Mesenchymal stem cell (in vitro differentiated cells and primary cell): ENCODE data around the gene CNOT2.

ENCODE experiments used
- DNase-seq: peaks from one replicate; pipeline ENCODE4 v3.0.0-alpha.2; 2013
- H2AFZ ChIP-seq: one replicate; pipeline ENCODE4 v1.6.1; 2013; ENCODE audit warnings: low read depth, mild to moderate bottlenecking, control low read depth, inconsistent platforms, low read length, moderate library complexity
- H2AK5ac ChIP-seq: 2 replicates; pipeline ENCODE4 v1.6.1; 2013; ENCODE audit warnings: low read length, moderate library complexity, mild to moderate bottlenecking, inconsistent platforms; ENCODE audit not compliant: severe bottlenecking
- H2BK120ac ChIP-seq: one replicate; pipeline ENCODE4 v1.6.1; 2013; ENCODE audit warnings: low read depth, mild to moderate bottlenecking, inconsistent platforms, low read length, moderate library complexity
- H2BK12ac ChIP-seq, 2 experiments: one replicate each; pipeline ENCODE4 v1.6.1; 2013; ENCODE audit warnings: inconsistent platforms in 2 of 2, low read length in 2 of 2, mild to moderate bottlenecking in 2 of 2, moderate library complexity in 2 of 2, control low read depth in 1 of 2
- H2BK15ac ChIP-seq: one replicate; pipeline ENCODE4 v1.6.1; 2013; ENCODE audit warnings: mild to moderate bottlenecking, low read depth, inconsistent platforms; ENCODE audit not compliant: poor library complexity, severe bottlenecking
- H2BK5ac ChIP-seq: 2 replicates; pipeline ENCODE4 v1.6.1; 2013; ENCODE audit warnings: low read depth, mild to moderate bottlenecking, low read length, control low read depth, inconsistent platforms; ENCODE audit not compliant: poor library complexity, severe bottlenecking
- H3K14ac ChIP-seq, 2 experiments: one replicate each; pipeline ENCODE4 v1.6.1; 2013; ENCODE audit warnings: inconsistent platforms in 2 of 2, low read length in 2 of 2, control low read depth in 1 of 2, mild to moderate bottlenecking in 1 of 2, moderate library complexity in 1 of 2
- H3K18ac ChIP-seq, 2 experiments: one replicate each; pipeline ENCODE4 v1.6.1; 2013; ENCODE audit warnings: inconsistent platforms in 2 of 2, low read length in 2 of 2, control low read depth in 1 of 2, low read depth in 1 of 2, mild to moderate bottlenecking in 1 of 2
- H3K23ac ChIP-seq, 2 experiments: one replicate each; pipeline ENCODE4 v1.6.1; 2013; ENCODE audit warnings: inconsistent platforms in 2 of 2, low read length in 2 of 2, mild to moderate bottlenecking in 2 of 2, moderate library complexity in 2 of 2, control low read depth in 1 of 2
- H3K27ac ChIP-seq: 2 replicates; pipeline ENCODE4 v1.5.1; 2013; ENCODE audit warnings: mild to moderate bottlenecking, moderate library complexity, low read length, control low read depth, inconsistent platforms; ENCODE audit not compliant: poor library complexity, severe bottlenecking
- H3K27me3 ChIP-seq, 2 experiments: 2 replicates each; pipeline versions ENCODE4 v1.6.1 to v1.7.0; 2013; ENCODE audit warnings: low read length in 2 of 2, mild to moderate bottlenecking in 2 of 2, moderate library complexity in 2 of 2, control low read depth in 1 of 2, inconsistent platforms in 1 of 2; ENCODE audit not compliant: control insufficient read depth in 1 of 2, insufficient read depth in 1 of 2
- H3K36me3 ChIP-seq, 2 experiments: 2 replicates each; pipeline versions ENCODE4 v1.6.1 to v1.7.0; 2013; ENCODE audit warnings: low read length in 2 of 2, control low read depth in 1 of 2, inconsistent platforms in 1 of 2, low read depth in 1 of 2, mild to moderate bottlenecking in 1 of 2; ENCODE audit not compliant: insufficient read depth in 2 of 2, control insufficient read depth in 1 of 2
- H3K4ac ChIP-seq, 2 experiments: one replicate each; pipeline ENCODE4 v1.6.1; 2013; ENCODE audit warnings: inconsistent platforms in 2 of 2, low read length in 2 of 2, mild to moderate bottlenecking in 2 of 2, moderate library complexity in 2 of 2, control low read depth in 1 of 2, low read depth in 1 of 2
- H3K4me1 ChIP-seq: 2 replicates; pipeline ENCODE4 v1.6.1; 2013; ENCODE audit warnings: low read depth, low read length, control low read depth; ENCODE audit not compliant: control insufficient read depth, insufficient read depth
- H3K4me2 ChIP-seq: 2 replicates; pipeline ENCODE4 v1.6.1; 2013; ENCODE audit warnings: low read length, mild to moderate bottlenecking, inconsistent platforms; ENCODE audit not compliant: poor library complexity, severe bottlenecking
- H3K4me3 ChIP-seq, 2 experiments: 2 replicates each; pipeline versions ENCODE4 v1.5.1 to v1.7.0; 2013; ENCODE audit warnings: low read length in 2 of 2, mild to moderate bottlenecking in 2 of 2, control low read depth in 1 of 2, low read depth in 1 of 2; ENCODE audit not compliant: insufficient read depth in 1 of 2
- H3K79me1 ChIP-seq: replicated peaks from 2 replicates; pipeline ENCODE4 v1.6.1; 2013; ENCODE audit warnings: mild to moderate bottlenecking, control low read depth, low read length, inconsistent platforms; ENCODE audit not compliant: poor library complexity, severe bottlenecking
- H3K9ac ChIP-seq: 2 replicates; pipeline ENCODE4 v1.7.0; 2013; ENCODE audit warnings: mild to moderate bottlenecking, low read length, moderate library complexity
- H3K9me3 ChIP-seq: 2 replicates; pipeline ENCODE4 v1.7.0; 2013; ENCODE audit warnings: mild to moderate bottlenecking, low read length; ENCODE audit not compliant: control insufficient read depth
- H4K8ac ChIP-seq: one replicate; pipeline ENCODE4 v1.6.1; 2013; ENCODE audit warnings: inconsistent platforms, mild to moderate bottlenecking, low read length, moderate library complexity
- H4K91ac ChIP-seq: one replicate; pipeline ENCODE4 v1.6.1; 2013; ENCODE audit warnings: mild to moderate bottlenecking, low read length, inconsistent platforms
- WGBS: methylation state at CpG from one replicate; pipeline ENCODE4 v1.1.7; 2013; ENCODE audit warnings: mixed read lengths; 5-methylcytosine and 5-hydroxymethylcytosine counted together

The CNOT2 gene

DNA sequence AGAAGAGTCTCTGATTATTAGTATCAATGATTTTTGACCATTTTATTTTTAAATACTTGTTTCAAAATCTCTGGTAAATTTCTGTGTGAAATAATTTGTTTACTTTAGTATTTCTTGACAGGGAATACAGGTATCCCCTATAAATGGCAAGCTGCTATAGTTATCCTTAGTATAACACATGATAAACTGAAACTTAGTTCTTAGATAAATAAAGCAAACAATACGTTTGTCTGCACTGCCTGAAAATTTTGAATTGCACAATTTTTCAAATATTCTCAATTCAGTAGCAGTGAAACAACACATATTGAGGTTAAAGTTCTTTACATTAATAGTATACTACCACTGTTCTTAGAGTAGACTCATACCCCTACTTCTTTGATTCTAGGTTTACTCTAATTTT is 26.9 kb downstream of the CNOT2 start:
- H2AK5ac ChIP-seq, result no peak overlapping the region
- no peak overlapping the region for H3K23ac ChIP-seq
- no peak overlapping the region for H4K91ac ChIP-seq
- WGBS, result no CpG with 5 or more reads among the region's 1 CpG
- H3K27ac ChIP-seq, result no peak overlapping the region
- no peaks in the 10 kb centered on the region for H3K79me1 ChIP-seq
- H3K9ac ChIP-seq, result no peak overlapping the region
- H3K9me3 ChIP-seq, result no peaks in the 10 kb centered on the region
- H3K14ac ChIP-seq, result no peak overlapping the region
- no peak overlapping the region for H3K4me3 ChIP-seq
- H3K27me3 ChIP-seq, result no peaks in the 10 kb centered on the region
- no peak overlapping the region for H2BK15ac ChIP-seq
- no peak overlapping the region for H3K4me2 ChIP-seq
- H2BK12ac ChIP-seq, result no peak overlapping the region
- H3K4me1 ChIP-seq, result peaks cover 5% of the 10 kb centered on the region
- H2BK5ac ChIP-seq, result no peak overlapping the region
- H3K18ac ChIP-seq, result no peak overlapping the region
- H2AFZ ChIP-seq, result no peak overlapping the region
- no peak for DNase-seq
- no peak overlapping the region for H2BK120ac ChIP-seq
- peaks cover 0 to 10% of the 10 kb centered on the region in 2 experiments for H3K36me3 ChIP-seq
- no peak overlapping the region for H4K8ac ChIP-seq
- no peak overlapping the region for H3K4ac ChIP-seq

- Histone ChIP-seq H3K4me1 (peaks cover 5% of the 10 kb centered on the region), H4K91ac (no peak overlapping the region), H3K14ac (no peak overlapping the region), H3K27me3 (no peaks in the 10 kb centered on the region), H3K4me2 (no peak overlapping the region), H2BK12ac (no peak overlapping the region), H3K18ac (no peak overlapping the region), H4K8ac (no peak overlapping the region), H2AFZ (no peak overlapping the region), H3K27ac (peak overlapping the region; percentile 82), H3K4me3 (no peak overlapping the region), H3K36me3 (peaks cover 0 to 10% of the 10 kb centered on the region in 2 experiments), H2BK120ac (no peak overlapping the region), H3K4ac (no peak overlapping the region), H3K23ac (no peak overlapping the region), H3K9me3 (no peaks in the 10 kb centered on the region), H3K79me1 (no peaks in the 10 kb centered on the region), H3K9ac (no peak overlapping the region), H2BK5ac (no peak overlapping the region), H2BK15ac (no peak overlapping the region), H2AK5ac (no peak overlapping the region)
- DNase-seq, result no peak
These were observed 27.8 kb downstream of the CNOT2 start for GRCh38 chr12:70271025-70271424.

DNA sequence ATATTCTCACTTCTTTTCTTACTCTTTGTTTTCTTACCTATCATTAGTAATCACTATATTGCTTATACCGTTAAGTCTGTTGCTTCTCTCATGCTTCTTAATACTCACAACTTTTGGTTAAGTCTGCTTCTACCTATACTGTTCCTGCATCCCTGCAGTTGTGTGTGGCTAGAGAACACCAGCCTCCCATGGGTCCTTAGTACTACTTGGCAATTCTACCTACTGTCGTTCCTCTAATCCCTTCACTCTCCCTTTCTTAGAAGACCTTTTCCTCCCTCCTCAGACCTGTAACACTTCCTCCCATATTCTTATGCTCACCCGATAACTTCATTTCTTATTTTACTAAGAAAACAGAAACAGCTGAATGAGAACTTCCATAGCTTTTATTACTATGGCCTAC is 29.3 kb downstream of the CNOT2 start:
- H4K91ac ChIP-seq, result no peak overlapping the region
- H3K4me1 ChIP-seq, result peaks cover 5% of the 10 kb centered on the region
- no peak overlapping the region for H3K18ac ChIP-seq
- H4K8ac ChIP-seq, result no peak overlapping the region
- H3K9me3 ChIP-seq, result no peaks in the 10 kb centered on the region
- no peak overlapping the region for H3K4me3 ChIP-seq
- no peak for DNase-seq
- H3K23ac ChIP-seq, result no peak overlapping the region
- 99% methylated on average over 3 of the region's 3 CpGs for WGBS
- H2BK12ac ChIP-seq, result no peak overlapping the region
- no peak overlapping the region for H3K14ac ChIP-seq
- H3K36me3 ChIP-seq, result peaks cover 0 to 10% of the 10 kb centered on the region in 2 experiments
- H3K4me2 ChIP-seq, result no peak overlapping the region
- H3K27ac ChIP-seq, result no peak overlapping the region
- no peak overlapping the region for H2BK120ac ChIP-seq
- H3K4ac ChIP-seq, result no peak overlapping the region
- H2AFZ ChIP-seq, result no peak overlapping the region
- H2BK15ac ChIP-seq, result no peak overlapping the region
- H2AK5ac ChIP-seq, result no peak overlapping the region
- no peaks in the 10 kb centered on the region for H3K79me1 ChIP-seq
- H3K27me3 ChIP-seq, result no peaks in the 10 kb centered on the region
- no peak overlapping the region for H2BK5ac ChIP-seq
- H3K9ac ChIP-seq, result no peak overlapping the region

- Histone ChIP-seq H2BK120ac (no peak overlapping the region), H3K4me3 (no peak overlapping the region), H3K9me3 (no peaks in the 10 kb centered on the region), H2AFZ (no peak overlapping the region), H3K4me1 (peaks cover 4% of the 10 kb centered on the region), H3K4ac (no peak overlapping the region), H3K14ac (no peak overlapping the region), H3K4me2 (no peak overlapping the region), H3K27ac (no peak overlapping the region), H3K36me3 (peaks cover 0 to 29% of the 10 kb centered on the region in 2 experiments), H4K91ac (no peak overlapping the region), H2BK12ac (no peak overlapping the region), H3K79me1 (peaks cover 3% of the 10 kb centered on the region), H2BK15ac (no peak overlapping the region), H2BK5ac (no peak overlapping the region), H3K9ac (no peak overlapping the region), H3K27me3 (no peaks in the 10 kb centered on the region), H3K23ac (no peak overlapping the region), H4K8ac (no peak overlapping the region), H2AK5ac (no peak overlapping the region), H3K18ac (no peak overlapping the region)
- no peak for DNase-seq
These were observed 31.8 kb downstream of the CNOT2 start for GRCh38 chr12:70275045-70275444.
